Stimulated activated naive CD4-positive, alpha-beta T cell (primary cell): ENCODE results near the gene CTSO.

ENCODE experiments used
- DNase-seq, 6 experiments: peaks; one replicate each; lab custom pipeline; 2025; lab: John Stamatoyannopoulos, UW

The CTSO gene

DNA sequence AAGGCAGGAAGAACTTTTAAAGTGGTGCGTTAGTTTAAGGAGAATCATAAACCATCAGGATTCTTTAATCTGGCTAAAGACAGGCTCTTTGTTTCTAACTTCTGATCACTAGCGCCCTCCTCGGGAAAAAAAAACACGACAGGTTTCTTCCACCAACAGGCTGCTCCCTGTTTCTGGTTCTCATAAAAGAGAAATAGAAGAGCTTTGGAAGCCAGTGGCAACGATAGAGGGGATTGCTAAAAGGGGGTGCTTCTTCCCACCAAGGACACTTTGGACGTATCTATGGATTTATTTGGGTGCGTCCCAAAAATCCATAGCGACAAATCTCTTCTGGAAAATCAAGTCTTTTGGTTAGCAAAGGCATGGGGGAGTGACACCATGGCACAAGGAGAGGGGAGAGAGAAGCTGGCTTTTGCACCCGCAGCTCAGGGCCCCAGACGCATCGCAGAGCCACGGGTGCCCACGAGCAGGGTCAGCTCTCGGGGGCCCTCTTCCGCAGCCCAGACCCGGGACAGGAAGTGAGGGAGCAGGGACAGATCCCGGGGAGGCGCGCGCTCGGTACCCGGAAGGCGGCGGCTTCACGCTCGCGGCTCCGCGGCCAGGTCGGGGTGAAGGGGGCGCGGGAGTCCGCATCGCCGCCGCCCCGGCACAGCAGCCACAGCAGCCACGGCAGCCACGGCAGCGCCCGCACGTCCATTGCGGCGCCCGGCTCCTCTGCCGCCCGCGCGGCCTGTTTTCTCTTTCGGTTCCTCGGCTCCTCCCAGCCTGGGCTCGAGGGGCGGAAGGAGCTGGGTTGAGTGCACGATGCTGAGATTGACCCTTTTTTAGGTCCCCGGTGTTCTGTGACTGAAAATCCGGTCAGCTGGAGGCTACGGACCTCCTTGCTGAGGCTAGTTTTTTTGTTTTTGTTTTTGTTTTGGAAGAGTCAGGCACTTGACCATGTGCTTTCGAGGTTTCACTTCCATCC lies at the start of gene CTSO:
Gene CTSO (minus strand): TSS at position 716 of the 967 bp plus-strand sequence. CDS start 19 bp downstream, at position 697.
- peak; percentile 51 to 85 (median 63) for DNase-seq

GRCh38 chr4:156000491-156000890 lies 46.8 kb upstream of the CTSO start:
- DNase-seq: no peak

DNA sequence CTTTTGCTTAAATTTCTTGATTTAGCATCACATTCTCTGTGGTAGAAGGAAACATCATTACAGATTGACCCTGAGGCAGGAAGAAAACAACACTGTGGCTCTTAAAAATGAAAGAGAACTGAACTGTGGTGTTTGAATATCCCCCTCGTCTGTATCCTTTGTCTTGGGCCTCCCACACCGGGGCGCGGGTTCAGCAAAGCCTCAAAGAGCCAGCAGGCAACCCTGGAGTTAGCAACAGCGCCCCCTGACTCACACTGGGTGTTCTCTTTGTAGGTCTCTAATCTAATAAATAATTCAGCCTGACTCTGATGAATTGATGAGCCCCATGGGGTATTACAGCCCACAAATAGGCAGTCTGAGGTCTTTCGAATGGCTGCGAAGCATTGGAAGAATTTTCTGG lies 46.1 kb upstream of the CTSO start:
- DNase-seq: no peak

GRCh38 chr4:155995069-155995468 lies 41.4 kb upstream of the CTSO start:
- no peak for DNase-seq

DNA sequence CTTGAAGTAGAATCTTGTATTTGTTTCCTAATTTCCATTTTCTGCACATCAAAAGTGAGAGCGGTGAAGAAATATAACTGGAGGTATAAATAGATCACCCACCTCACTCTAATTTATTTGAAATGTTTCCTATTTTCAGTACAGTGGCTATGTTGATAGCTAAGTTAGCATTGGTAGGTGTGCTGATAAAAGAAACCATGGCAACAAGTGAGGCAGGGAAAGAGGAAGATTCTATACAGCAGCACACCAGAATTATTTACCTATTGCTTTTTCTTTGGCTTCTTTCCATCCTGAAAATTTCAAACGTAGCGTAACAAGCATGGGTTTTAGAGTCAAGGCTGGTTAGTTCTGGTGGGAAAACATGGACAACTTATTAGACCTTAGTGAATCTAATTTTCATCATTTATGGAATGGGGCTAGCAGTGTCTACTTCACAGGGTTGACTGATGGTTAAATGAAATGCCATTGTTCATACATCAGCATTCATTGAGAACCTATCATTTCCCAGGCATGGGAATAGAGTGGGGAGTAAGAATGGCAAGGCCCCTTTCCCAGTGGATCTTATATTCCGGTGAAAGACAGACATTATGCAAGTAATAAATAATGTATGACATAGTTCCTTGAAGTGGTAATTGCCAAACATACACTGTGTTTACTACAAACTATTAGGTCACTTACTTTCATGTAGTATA lies 30.6 kb upstream of the CTSO start:
- no peak for DNase-seq

DNA sequence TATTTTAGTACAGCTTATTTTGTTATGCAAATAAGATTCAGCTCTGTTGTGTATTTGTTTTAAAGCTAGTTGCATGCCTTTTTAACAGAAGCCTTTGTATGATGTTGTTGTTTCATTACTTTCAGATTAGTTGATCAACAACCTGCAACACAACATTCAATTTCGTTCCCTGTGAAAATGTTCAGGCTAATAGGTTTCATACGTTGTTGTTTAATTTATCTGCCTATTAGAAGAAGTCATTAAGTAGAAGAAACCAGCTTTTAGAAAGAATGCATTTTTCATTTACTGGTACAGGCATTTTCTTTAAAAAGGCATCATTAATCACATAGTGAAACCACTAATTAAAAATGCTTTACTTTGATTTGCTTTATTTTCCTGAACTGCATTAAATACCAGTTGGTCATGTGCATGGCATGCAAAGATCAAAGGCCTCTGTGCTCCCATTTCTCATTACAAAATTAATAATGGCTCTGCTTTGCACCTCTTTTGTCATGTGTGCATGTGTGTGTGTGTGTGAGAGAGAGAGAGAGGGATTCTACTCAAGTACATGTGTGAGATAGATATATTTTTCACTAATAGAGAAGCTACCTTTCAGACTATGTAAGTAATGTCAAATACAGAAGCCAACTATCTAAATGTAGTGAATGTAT lies 29.2 kb upstream of the CTSO start:
- no peak for DNase-seq

DNA sequence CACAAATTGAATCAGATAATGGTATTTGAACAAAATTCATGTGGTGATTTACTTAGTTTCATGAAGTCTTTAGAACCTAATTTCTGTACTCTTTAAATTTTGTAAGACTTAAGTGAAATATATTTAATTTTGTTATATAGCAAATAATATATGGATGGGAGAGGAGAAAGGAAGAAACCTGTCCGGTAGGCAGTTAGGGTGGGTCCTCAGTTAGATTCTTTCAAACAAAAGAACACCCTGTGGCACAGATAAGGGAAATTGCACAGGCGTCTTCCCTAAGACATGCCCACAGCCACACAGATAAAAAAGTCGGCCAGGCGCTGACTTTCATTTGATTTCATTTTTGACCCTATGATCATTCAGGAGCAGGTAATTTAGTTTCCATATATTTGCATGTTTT lies 25.1 kb upstream of the CTSO start:
- DNase-seq: no peak

DNA sequence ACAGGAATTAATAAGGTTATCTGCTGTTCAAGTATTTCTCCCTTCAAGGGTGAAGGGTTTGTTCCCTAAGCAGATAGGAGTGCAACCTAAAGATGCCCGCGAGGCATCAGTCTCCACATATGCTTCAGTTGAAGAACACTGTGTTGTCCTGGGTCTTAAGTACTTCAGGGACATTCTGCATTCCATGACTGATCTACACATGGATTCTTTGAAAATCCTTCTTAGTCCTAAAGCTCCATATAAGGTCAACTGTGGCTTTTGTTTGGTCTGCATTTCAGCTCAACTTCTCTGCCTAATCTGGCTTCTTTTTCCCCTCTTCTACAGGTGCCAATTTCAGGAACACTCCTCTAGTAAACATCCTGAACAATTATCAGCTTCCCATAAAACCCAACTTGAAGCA lies 21.8 kb upstream of the CTSO start:
- no peak for DNase-seq

- no peak for DNase-seq
Measured at GRCh38 chr4:155974996-155975395, 21.3 kb upstream of the CTSO start.

DNA sequence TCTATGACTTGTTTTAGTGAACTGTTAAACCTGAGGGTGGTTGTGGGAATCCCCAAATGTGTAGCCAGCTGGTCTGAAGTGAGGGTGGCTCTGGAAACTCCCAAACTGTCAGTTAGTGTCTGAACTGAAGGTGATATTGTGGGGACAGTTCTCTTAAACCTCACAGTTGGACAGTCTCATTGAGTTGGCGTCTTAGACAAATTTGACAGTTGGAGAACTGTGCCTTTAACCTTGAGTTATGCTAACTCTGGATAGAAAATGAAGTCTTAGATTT lies 20.7 kb upstream of the CTSO start:
- DNase-seq: no peak

- DNase-seq: no peak
Measured at GRCh38 chr4:155973639-155974475, 20.2 kb upstream of the CTSO start.

GRCh38 chr4:155972098-155972497 lies 18.4 kb upstream of the CTSO start:
- DNase-seq: no peak

DNA sequence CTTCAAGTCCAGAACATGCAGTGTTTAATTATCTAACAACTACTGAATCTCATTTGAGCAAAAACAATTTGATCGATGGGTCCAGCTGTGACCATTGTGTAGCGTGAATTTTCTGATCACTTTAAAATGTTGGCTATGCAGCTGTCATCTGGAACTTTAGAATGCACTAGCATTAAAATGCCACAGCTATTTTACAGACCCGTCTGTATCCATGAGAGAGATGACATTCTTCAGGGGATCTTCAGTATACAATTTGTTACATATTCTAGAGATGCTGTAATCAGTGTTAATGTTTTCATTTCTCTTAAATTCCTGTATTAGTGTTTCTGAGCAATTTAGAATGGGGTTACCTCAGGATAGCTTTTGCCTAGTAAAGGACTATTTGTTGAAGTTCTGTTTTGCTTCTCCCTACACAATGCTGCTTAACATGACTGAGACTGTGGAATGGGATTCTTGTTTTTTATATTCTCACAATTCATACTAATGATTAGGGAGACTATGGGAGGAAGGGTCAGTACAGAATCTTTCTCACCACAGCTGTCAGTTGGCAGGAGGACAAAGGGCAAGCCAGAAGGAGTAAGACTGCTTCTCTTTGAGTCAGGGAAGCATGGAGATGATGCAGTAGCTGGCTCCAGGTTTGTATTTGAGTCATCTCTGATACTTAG lies 13.2 kb upstream of the CTSO start:
- DNase-seq: no peak

DNA sequence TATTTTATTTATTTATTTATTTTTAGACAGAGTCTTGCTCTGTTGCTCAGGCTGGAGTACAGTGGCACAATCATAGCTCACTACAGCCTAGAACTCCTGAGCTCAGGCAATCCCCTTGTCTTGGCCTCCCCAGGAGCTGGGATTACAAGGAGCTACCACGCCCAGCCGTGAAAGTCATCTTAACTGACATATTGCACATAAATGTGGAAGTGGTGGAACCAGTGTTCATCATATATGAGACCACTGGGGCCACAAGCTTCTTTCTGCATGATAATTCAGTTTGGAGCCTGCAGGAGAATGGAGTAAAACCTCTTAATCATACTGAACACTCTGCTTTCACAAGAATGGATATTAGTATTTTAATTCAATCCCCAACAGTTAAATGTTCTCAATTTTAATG lies 12.5 kb upstream of the CTSO start:
- DNase-seq: no peak

GRCh38 chr4:155964016-155964891 lies 10.6 kb upstream of the CTSO start:
- no peak for DNase-seq

GRCh38 chr4:155962767-155963166 lies 9.1 kb upstream of the CTSO start:
- DNase-seq: no peak

DNA sequence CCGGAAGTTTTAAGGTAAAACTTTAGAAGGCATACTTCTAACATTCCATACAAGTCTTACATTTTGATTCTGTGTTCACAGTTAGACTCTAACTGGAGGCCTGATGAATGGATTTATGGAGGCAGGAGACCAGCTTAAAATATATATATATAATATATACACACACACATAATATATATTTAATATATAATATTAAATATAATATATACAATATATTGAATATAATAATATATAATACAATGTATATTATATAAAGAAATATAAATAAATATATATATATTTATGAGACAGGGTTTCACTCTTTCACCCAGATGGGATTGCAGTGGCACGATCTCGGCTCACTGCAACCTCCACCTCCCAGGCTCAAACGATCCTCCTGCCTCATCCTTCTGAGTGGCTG lies 7.9 kb upstream of the CTSO start:
- DNase-seq: no peak

GRCh38 chr4:155960522-155960921 lies 6.9 kb upstream of the CTSO start:
- no peak for DNase-seq

DNA sequence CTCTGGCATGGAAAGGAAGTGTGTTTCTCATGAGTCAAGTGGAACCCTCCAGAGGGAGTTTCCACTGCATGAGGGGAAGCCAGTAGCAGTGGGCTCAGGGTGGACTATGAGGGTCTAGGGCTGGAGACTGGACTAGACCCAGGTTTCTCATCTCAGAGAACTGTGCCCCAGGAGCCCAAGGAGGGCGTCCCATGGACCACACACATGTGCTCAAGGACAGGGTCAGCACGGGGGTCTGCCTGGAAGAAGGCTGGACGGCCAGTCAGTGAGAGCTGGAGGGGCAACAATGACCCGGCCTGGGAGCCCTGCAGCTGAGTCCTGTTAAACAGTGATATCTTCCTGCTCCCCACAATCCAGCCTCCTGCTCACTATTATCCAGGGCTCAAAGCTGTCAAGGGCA lies 5.8 kb upstream of the CTSO start:
- DNase-seq: no peak

GRCh38 chr4:155956461-155956860 lies 2.8 kb upstream of the CTSO start:
- DNase-seq: no peak

DNA sequence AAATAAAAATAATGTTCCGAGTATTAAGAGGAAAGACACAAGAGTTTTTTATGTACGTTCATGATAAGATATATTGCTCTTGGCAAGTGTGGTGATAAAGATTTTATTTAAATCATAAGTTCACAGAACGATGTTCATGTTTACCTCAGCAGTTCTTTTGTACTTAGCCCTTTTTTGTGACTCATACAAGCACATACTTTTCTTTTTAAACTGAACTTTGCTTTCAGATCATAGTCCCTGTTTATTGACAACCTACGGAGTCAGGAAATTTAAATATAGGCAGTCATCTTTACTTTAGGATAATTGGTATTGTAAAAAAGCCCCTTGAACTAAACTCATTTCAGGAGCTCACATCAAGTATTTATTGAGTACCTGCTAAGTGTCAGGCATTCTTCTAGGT lies 1.3 kb upstream of the CTSO start:
- DNase-seq: no peak
